H9 (cell line): ENCODE results near the gene UBE2E3. TPM values are rescaled to one million over a fixed set of nuclear protein-coding genes. Genes with fewer than 3 reads are reported as not detected.
A peak's percentile ranks its signal among the peaks of the same experiment; 100 is the strongest.

Experiments
- DNase-seq: peaks from one replicate; pipeline ENCODE4 v3.0.0-alpha.2; 2017
- H2AFZ ChIP-seq: one replicate; pipeline ENCODE4 v1.6.1; 2013; ENCODE audit warnings: mild to moderate bottlenecking, low read length, control low read depth, moderate library complexity
- H2AK5ac ChIP-seq: 2 replicates; pipeline ENCODE4 v1.6.1; 2013; ENCODE audit warnings: low read length, control low read depth, mixed read lengths; ENCODE audit not compliant: insufficient read length
- H2BK120ac ChIP-seq: one replicate; pipeline ENCODE4 v1.6.1; 2013; ENCODE audit warnings: low read depth, mild to moderate bottlenecking, low read length, control low read depth, inconsistent platforms; ENCODE audit not compliant: poor library complexity, severe bottlenecking
- H2BK12ac ChIP-seq: 2 replicates; pipeline ENCODE4 v1.6.1; 2013; ENCODE audit warnings: low read length, control low read depth, mixed read lengths, low read depth; ENCODE audit not compliant: insufficient read length
- H2BK15ac ChIP-seq: 2 replicates; pipeline ENCODE4 v1.6.1; 2013; ENCODE audit warnings: low read depth, low read length, control low read depth
- H2BK20ac ChIP-seq: one replicate; pipeline ENCODE4 v1.6.1; 2013; ENCODE audit warnings: low read depth, mild to moderate bottlenecking, low read length, control low read depth, inconsistent platforms; ENCODE audit not compliant: poor library complexity, severe bottlenecking
- H2BK5ac ChIP-seq: 2 replicates; pipeline ENCODE4 v1.6.1; 2013; ENCODE audit warnings: low read length, control low read depth, mixed read lengths; ENCODE audit not compliant: insufficient read length
- H3K14ac ChIP-seq: 2 replicates; pipeline ENCODE4 v1.6.1; 2013; ENCODE audit warnings: low read length, control low read depth; ENCODE audit not compliant: insufficient read depth
- H3K18ac ChIP-seq: 2 replicates; pipeline ENCODE4 v1.6.1; 2013; ENCODE audit warnings: low read depth, mild to moderate bottlenecking, mixed read lengths, low read length, control low read depth; ENCODE audit not compliant: insufficient read length
- H3K23ac ChIP-seq: 2 replicates; pipeline ENCODE4 v1.6.1; 2013; ENCODE audit warnings: low read length, control low read depth, mixed read lengths, low read depth; ENCODE audit not compliant: insufficient read length
- H3K23me2 ChIP-seq: 2 replicates; pipeline ENCODE4 v1.6.1; 2013; ENCODE audit warnings: low read depth, mild to moderate bottlenecking, mixed read lengths, low read length, control low read depth; ENCODE audit not compliant: insufficient read length, poor library complexity, severe bottlenecking
- H3K27ac ChIP-seq: 2 replicates; pipeline ENCODE4 v1.5.1; 2013; ENCODE audit warnings: low read length, control low read depth, mixed read lengths, low read depth; ENCODE audit not compliant: insufficient read length
- H3K27me3 ChIP-seq: 2 replicates; pipeline ENCODE4 v1.6.1; 2013; ENCODE audit warnings: low read length, control low read depth, inconsistent platforms; ENCODE audit not compliant: insufficient read depth
- H3K4ac ChIP-seq: 2 replicates; pipeline ENCODE4 v1.6.1; 2013; ENCODE audit warnings: low read depth, mild to moderate bottlenecking, control low read depth, inconsistent platforms, low read length, moderate library complexity
- H3K4me1 ChIP-seq: 2 replicates; pipeline ENCODE4 v1.6.1; 2013; ENCODE audit warnings: low read length, control low read depth, inconsistent platforms; ENCODE audit not compliant: insufficient read depth
- H3K4me2 ChIP-seq: 2 replicates; pipeline ENCODE4 v1.6.1; 2013; ENCODE audit warnings: low read length, control low read depth, mixed read lengths; ENCODE audit not compliant: insufficient read length, insufficient read depth
- H3K56ac ChIP-seq: 2 replicates; pipeline ENCODE4 v1.6.1; 2013; ENCODE audit warnings: low read depth, mild to moderate bottlenecking, mixed read lengths, low read length, control low read depth; ENCODE audit not compliant: insufficient read length
- H3K79me1 ChIP-seq: 2 replicates; pipeline ENCODE4 v1.6.1; 2013; ENCODE audit warnings: low read depth, mild to moderate bottlenecking, moderate library complexity, low read length, control low read depth, inconsistent platforms; ENCODE audit not compliant: insufficient read depth, poor library complexity, severe bottlenecking
- H3K79me2 ChIP-seq: 2 replicates; pipeline ENCODE4 v1.6.1; 2013; ENCODE audit warnings: low read length, control low read depth, inconsistent platforms; ENCODE audit not compliant: insufficient read depth
- H3K9ac ChIP-seq: 2 replicates; pipeline ENCODE4 v1.6.1; 2013; ENCODE audit warnings: low read length, control low read depth, mixed read lengths; ENCODE audit not compliant: insufficient read length; ENCODE audit errors: extremely low read depth
- H3K9me3 ChIP-seq: one replicate; pipeline ENCODE4 v1.6.1; 2013; ENCODE audit warnings: low read depth, low read length, inconsistent platforms; ENCODE audit not compliant: control insufficient read depth
- H3T11ph ChIP-seq: one replicate; pipeline ENCODE4 v1.6.1; 2013; ENCODE audit warnings: mild to moderate bottlenecking, low read length, control low read depth, inconsistent platforms
- H4K20me1 ChIP-seq: one replicate; pipeline ENCODE4 v1.6.1; 2013; ENCODE audit not compliant: control insufficient read depth, insufficient read length, insufficient read depth
- H4K5ac ChIP-seq: 2 replicates; pipeline ENCODE4 v1.6.1; 2013; ENCODE audit warnings: low read depth, mild to moderate bottlenecking, mixed read lengths, low read length, control low read depth; ENCODE audit not compliant: insufficient read length
- H4K8ac ChIP-seq: replicated peaks from 2 replicates; pipeline ENCODE4 v1.6.1; 2013; ENCODE audit warnings: low read length, control low read depth, mixed read lengths, low read depth; ENCODE audit not compliant: insufficient read length
- H4K91ac ChIP-seq: 2 replicates; pipeline ENCODE4 v1.6.1; 2013; ENCODE audit warnings: low read depth, mild to moderate bottlenecking, moderate library complexity, mixed read lengths, low read length, control low read depth; ENCODE audit not compliant: insufficient read length
- H3K27ac Mint-ChIP-seq, 3 experiments: 2 replicates in 2 of 3; 3 replicates in 1 of 3; pipeline ENCODE4 v1.8.0; 2020 to 2021; ENCODE audit warnings: mixed read lengths in 3 of 3, mild to moderate bottlenecking in 1 of 3, moderate library complexity in 1 of 3
- H3K27me3 Mint-ChIP-seq: 2 replicates; pipeline ENCODE4 v1.8.0; 2021; ENCODE audit warnings: low read depth, mild to moderate bottlenecking, moderate library complexity, mixed read lengths
- H3K36me3 Mint-ChIP-seq, 3 experiments: 2 replicates in 2 of 3; 3 replicates in 1 of 3; pipeline ENCODE4 v1.8.0; 2020 to 2021; ENCODE audit warnings: low read depth in 3 of 3, mixed read lengths in 3 of 3; ENCODE audit not compliant: insufficient read depth in 1 of 3
- H3K4me1 Mint-ChIP-seq, 2 experiments: 2 replicates each; pipeline ENCODE4 v1.8.0; 2020; ENCODE audit warnings: mixed read lengths in 2 of 2
- H3K4me3 Mint-ChIP-seq, 2 experiments: 2 replicates in 1 of 2; 3 replicates in 1 of 2; pipeline ENCODE4 v1.8.0; 2020 to 2021; ENCODE audit warnings: mild to moderate bottlenecking in 2 of 2, mixed read lengths in 2 of 2, moderate library complexity in 1 of 2
- H3K9me3 Mint-ChIP-seq, 2 experiments: 2 replicates in 1 of 2; 3 replicates in 1 of 2; pipeline ENCODE4 v1.8.0; 2020; ENCODE audit warnings: mild to moderate bottlenecking in 2 of 2, mixed read lengths in 2 of 2, moderate library complexity in 1 of 2
- CTCF ChIP-seq: fragments of 200-600 bp; sonication (generic); conservative IDR thresholded peaks from 3 replicates; pipeline ENCODE4 v1.8.0; 2021; ENCODE audit warnings: antibody characterized with exemption, mild to moderate bottlenecking
- WGBS: extraction: QIAGEN DNeasy Blood & Tissue Kit; methylation state at CpG from one replicate; pipeline ENCODE4 v1.1.7; 2013; ENCODE audit warnings: missing lambda C conversion rate, low lambda C conversion rate, mixed read lengths; ENCODE audit not compliant: insufficient read length; ENCODE audit errors: extremely low coverage; 5-methylcytosine and 5-hydroxymethylcytosine counted together
- total RNA-seq: library from RNA; stranded (reverse); gene quantifications from 2 replicates; pipeline ENCODE4 v1.2.1, GENCODE V29; 2021

Gene UBE2E3
- total RNA-seq, 1 experiment from 2014 or later: 89.1 TPM

- H2BK5ac ChIP-seq: no peak overlapping the region
- H4K5ac ChIP-seq: no peak overlapping the region
- H3K27me3 ChIP-seq: no peaks in the 10 kb centered on the region
- no peaks in the 10 kb centered on the region for H3K79me2 ChIP-seq
- H2BK20ac ChIP-seq: no peak overlapping the region
- no peak overlapping the region for H2AK5ac ChIP-seq
- no peak overlapping the region for H4K8ac ChIP-seq
- H3K4ac ChIP-seq: no peak overlapping the region
- no peak overlapping the region for H3T11ph ChIP-seq
- no peaks in the 10 kb centered on the region for H4K20me1 ChIP-seq
- no peak for DNase-seq
- no peak overlapping the region for H3K23ac ChIP-seq
- H3K79me1 ChIP-seq: no peaks in the 10 kb centered on the region
- no peak overlapping the region for H3K27ac ChIP-seq
- no peaks in the 10 kb centered on the region for H3K23me2 ChIP-seq
- no CpG with 5 or more reads among the region's 7 CpGs for WGBS
- H2BK120ac ChIP-seq: no peak overlapping the region
- H3K9ac ChIP-seq: no peak overlapping the region
- Mint-ChIP-seq H3K4me1 (peaks cover 19 to 21% of the 10 kb centered on the region in 2 experiments), H3K9me3 (no peaks in the 10 kb centered on the region), H3K36me3 (no peaks in the 10 kb centered on the region), H3K27ac (no peak overlapping the region; a peak in 1 of 7 replicates), H3K27me3 (no peaks in the 10 kb centered on the region), H3K4me3 (no peak overlapping the region)
- no peak overlapping the region for H3K4me2 ChIP-seq
- H3K14ac ChIP-seq: no peak overlapping the region
- no peak overlapping the region for H3K56ac ChIP-seq
- TF ChIP-seq CTCF: peak; percentile 78
- no peak overlapping the region for H2BK15ac ChIP-seq
- no peaks in the 10 kb centered on the region for H3K9me3 ChIP-seq
- no peak overlapping the region for H2BK12ac ChIP-seq
- peaks cover 5% of the 10 kb centered on the region; the same call in 1 of the 2 replicates for H3K4me1 ChIP-seq
- H4K91ac ChIP-seq: no peak overlapping the region
- H3K18ac ChIP-seq: no peak overlapping the region
- no peak overlapping the region for H2AFZ ChIP-seq
These were observed 124.2 kb downstream of the UBE2E3 start for GRCh38 chr2:181104512-181105115.
